B cell (primary cell): ENCODE measurements around the gene AP1S2.

Experiments used
- CTCF ChIP-seq: fragments of 200-600 bp; IDR thresholded peaks from one replicate; pipeline ENCODE4 v1.8.0; 2022; ENCODE audit warnings: antibody characterized with exemption, mild to moderate bottlenecking
- EZH2 ChIP-seq: IDR thresholded peaks from 2 replicates; pipeline ENCODE4 v1.6.1; 2012; ENCODE audit warnings: borderline replicate concordance, low read depth, mild to moderate bottlenecking, moderate library complexity, low read length; ENCODE audit not compliant: insufficient read depth, poor library complexity, severe bottlenecking

DNA sequence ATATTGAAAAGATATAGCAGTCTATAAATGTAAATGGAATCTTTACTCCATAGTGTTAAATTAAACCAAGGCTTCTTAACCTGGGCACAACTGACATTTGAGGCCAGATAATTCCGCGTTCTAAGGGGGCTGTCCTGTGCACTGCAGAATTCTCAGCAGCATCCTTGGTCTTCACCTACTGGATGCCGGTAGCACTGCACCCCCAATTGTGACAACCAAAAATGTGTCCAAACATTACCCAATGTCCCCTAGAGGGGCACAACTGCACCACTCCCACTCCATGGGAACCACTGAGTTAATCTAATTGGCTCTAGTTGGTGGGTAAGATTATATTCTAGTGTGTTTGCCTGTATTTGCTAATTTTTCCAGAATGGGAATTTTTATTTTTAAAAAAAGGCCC, 16.6 kb downstream of the AP1S2 start:
- TF ChIP-seq EZH2: no peak
- peak; percentile 37 for TF ChIP-seq CTCF
